Adrenal gland (tissue), 5 donors: ENCODE data around the gene SUN1.

Experiments
- POLR2A ChIP-seq, 2 donors: fragments of 450-650 bp; IDR thresholded peaks; one replicate each; pipeline ENCODE4 v1.6.1; 2017; ENCODE audit warnings: antibody characterized with exemption in 2 of 2, mild to moderate bottlenecking in 2 of 2, moderate library complexity in 1 of 2
- TF ChIP-seq, protein P1 (sequence below), 6 experiments: fragments of 450-650 bp in 4 of 6; fragments of 200-600 bp in 2 of 6; sonication (generic) in 1 of 6; IDR thresholded peaks; 1 replicate in 5 of 6; 2 replicates in 1 of 6; pipeline versions ENCODE4 v1.5.1 to v1.8.0; 2016 to 2021; ENCODE audit warnings: antibody characterized with exemption in 6 of 6, mild to moderate bottlenecking in 2 of 6, moderate library complexity in 1 of 6
- donor health status: DM: no; HTN: no; CAD: no.

DNA sequence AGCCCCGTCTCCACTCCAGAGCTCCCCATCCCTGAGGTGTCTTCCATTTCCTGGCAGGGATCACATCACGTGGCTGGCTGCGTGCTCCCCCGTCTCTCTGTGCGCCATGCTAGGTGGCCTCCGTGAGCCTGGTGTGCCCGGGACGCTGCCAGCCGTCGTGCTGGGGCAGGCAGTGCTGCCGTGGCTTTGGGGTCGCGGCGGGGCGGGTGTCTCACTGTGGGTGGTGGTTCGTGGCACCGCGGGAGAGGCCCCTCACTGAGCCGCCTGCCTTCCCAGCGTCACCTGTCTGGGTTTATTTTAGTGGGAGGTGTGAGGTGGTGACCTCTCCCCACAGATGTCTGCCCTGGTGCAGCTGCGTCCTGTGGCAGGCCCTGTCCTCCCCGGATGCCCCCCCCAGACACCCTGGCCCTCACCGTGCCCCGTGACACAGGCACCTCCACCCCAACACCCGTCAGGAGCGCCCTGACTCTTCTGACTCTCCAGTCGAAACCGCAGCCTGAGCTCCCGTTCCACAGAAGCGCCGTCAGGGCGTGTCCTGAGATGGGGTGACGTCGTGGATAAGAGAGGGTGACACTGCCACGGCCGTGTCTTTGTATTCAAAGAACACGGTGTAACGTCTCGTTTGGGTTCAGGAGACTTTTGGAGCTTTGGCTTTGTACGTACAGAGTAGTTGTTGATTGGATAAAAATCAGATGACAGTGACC lies 62.0 kb downstream of the SUN1 start:
- TF ChIP-seq, protein P1, sequence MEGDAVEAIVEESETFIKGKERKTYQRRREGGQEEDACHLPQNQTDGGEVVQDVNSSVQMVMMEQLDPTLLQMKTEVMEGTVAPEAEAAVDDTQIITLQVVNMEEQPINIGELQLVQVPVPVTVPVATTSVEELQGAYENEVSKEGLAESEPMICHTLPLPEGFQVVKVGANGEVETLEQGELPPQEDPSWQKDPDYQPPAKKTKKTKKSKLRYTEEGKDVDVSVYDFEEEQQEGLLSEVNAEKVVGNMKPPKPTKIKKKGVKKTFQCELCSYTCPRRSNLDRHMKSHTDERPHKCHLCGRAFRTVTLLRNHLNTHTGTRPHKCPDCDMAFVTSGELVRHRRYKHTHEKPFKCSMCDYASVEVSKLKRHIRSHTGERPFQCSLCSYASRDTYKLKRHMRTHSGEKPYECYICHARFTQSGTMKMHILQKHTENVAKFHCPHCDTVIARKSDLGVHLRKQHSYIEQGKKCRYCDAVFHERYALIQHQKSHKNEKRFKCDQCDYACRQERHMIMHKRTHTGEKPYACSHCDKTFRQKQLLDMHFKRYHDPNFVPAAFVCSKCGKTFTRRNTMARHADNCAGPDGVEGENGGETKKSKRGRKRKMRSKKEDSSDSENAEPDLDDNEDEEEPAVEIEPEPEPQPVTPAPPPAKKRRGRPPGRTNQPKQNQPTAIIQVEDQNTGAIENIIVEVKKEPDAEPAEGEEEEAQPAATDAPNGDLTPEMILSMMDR (IDR thresholded peaks at IDR 0.05) = no peak
- TF ChIP-seq POLR2A (IDR thresholded peaks at IDR 0.05) = no peak
